ENCODE measurements around the gene DSC3.

DNA sequence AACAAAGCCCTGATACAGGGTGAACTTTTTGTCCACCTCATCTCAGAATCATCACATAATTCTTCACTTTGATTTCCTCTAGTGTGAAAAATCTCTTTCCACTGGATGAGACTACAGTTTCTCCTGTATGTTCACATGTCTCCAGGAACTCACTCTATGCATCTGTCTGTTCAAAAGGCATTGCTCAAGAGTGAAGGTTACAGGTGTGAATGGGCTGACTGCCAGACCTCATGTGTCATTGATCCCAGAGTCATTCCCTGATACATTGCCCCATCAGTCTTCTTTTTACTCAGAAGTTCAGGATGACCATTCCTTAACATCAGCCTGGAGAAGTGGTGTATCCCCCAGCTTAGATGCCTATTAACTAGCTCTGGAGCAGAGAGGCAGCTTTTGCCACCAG lies 4.4 kb upstream of the DSC3 start:
- TF ChIP-seq CTCF (IDR thresholded peaks at IDR 0.05) = no peak
- TF ChIP-seq POLR2A (IDR thresholded peaks at IDR 0.05) = no peak
